Measurements from ENCODE around the gene A4GNT.

A4GNT gene

GRCh38 chr3:138082085-138082991 is 49.9 kb downstream of the A4GNT start:
- H3K27ac ChIP-seq: peak overlapping the region; percentile 45
- DNase-seq (ENCODE audit: low read depth, low spot score): peak; percentile 92

- peak overlapping the region; percentile 45 for H3K27ac ChIP-seq
- DNase-seq (ENCODE audit: low read depth, low spot score): no peak
Observed at GRCh38 chr3:138081371-138082084, 50.7 kb downstream of the A4GNT start.

GRCh38 chr3:138079901-138080300 is 52.3 kb downstream of the A4GNT start:
- no peak for DNase-seq (ENCODE audit: low read depth, low spot score)

GRCh38 chr3:138078901-138079344 is 53.3 kb downstream of the A4GNT start:
- H3K27ac ChIP-seq: peak overlapping the region; percentile 60
- peak; percentile 90 for DNase-seq (ENCODE audit: low read depth, low spot score)

More at GRCh38 chr3:138079901-138080300, 52.3 kb downstream of the A4GNT start:
- H3K27ac ChIP-seq: no peak overlapping the region

- peak overlapping the region; percentile 60 for H3K27ac ChIP-seq
- peak; percentile 68 for DNase-seq (ENCODE audit: low read depth, low spot score)
Observed at GRCh38 chr3:138078096-138078495, 54.1 kb downstream of the A4GNT start.

Measured in epithelial cell of prostate (primary cell).